SK-N-SH (cell line): Measurements from ENCODE around the gene ECI1. TPM values are rescaled to one million over a fixed set of nuclear protein-coding genes. Genes with fewer than 3 reads are reported as not detected.
A peak's percentile ranks its signal among the peaks of the same experiment; 100 is the strongest.

Experiments
- CTCF ChIA-PET: fragments of 300-600, 350-600 bp; formaldehyde crosslinking; extraction: SDS; loops from one replicate; lab custom pipeline; 2021; lab: Yijun Ruan, JAX
- POLR2A ChIA-PET: fragments of 350-600 bp; sonication (Branson Sonifier 250); formaldehyde crosslinking; extraction: SDS; loops from one replicate; lab custom pipeline; 2020; ENCODE audit warnings: antibody characterized with exemption, inconsistent platforms; lab: Yijun Ruan, JAX
- DNase-seq: peaks from one replicate; pipeline ENCODE4 v3.0.0; 2012
- H2AFZ ChIP-seq: fragments of 200-600 bp; sonication (generic); 2 replicates; pipeline ENCODE4 v1.8.1; 2016; ENCODE audit warnings: antibody characterized with exemption, mild to moderate bottlenecking, low read depth
- H3F3A ChIP-seq: fragments of 200-600 bp; sonication (generic); replicated peaks from 2 replicates; pipeline ENCODE3; 2016; ENCODE audit warnings: antibody characterized with exemption, mild to moderate bottlenecking; ENCODE audit not compliant: insufficient read depth
- H3K27ac ChIP-seq, 2 experiments: fragments of 200-500 bp in 1 of 2; fragments of 200-600 bp in 1 of 2; sonication (Bioruptor generic) in 1 of 2; sonication (generic), shearing (Covaris generic) in 1 of 2; 2 replicates each; pipeline versions ENCODE4 v1.5.1 to v1.6.1; 2014 to 2016; ENCODE audit warnings: low read depth in 2 of 2, inconsistent platforms in 1 of 2, low read length in 1 of 2, mild to moderate bottlenecking in 1 of 2, mixed read lengths in 1 of 2
- H3K27me3 ChIP-seq: fragments of 200-600 bp; sonication (generic), shearing (Covaris generic); 2 replicates; pipeline ENCODE4 v1.6.1; 2016; ENCODE audit warnings: mixed run types; ENCODE audit not compliant: insufficient read depth
- H3K36me3 ChIP-seq, 2 experiments: fragments of 200-500 bp in 1 of 2; fragments of 200-600 bp in 1 of 2; sonication (Bioruptor generic) in 1 of 2; sonication (generic) in 1 of 2; replicated peaks in 1 of 2; 2 replicates each; pipeline versions ENCODE3 to v1.5.1; 2014 to 2016; ENCODE audit warnings: low read length in 1 of 2, mild to moderate bottlenecking in 1 of 2; ENCODE audit not compliant: insufficient read depth in 2 of 2, control insufficient read depth in 1 of 2
- H3K4me1 ChIP-seq, 2 experiments: fragments of 200-500 bp in 1 of 2; fragments of 200-600 bp in 1 of 2; sonication (Bioruptor generic) in 1 of 2; sonication (generic), shearing (Covaris generic) in 1 of 2; 2 replicates each; pipeline versions ENCODE4 v1.5.1 to v1.6.1; 2014 to 2016; ENCODE audit warnings: low read depth in 1 of 2, low read length in 1 of 2, mixed run types in 1 of 2; ENCODE audit not compliant: insufficient read depth in 2 of 2, control insufficient read depth in 1 of 2
- H3K4me2 ChIP-seq: fragments of 200-600 bp; sonication (generic), shearing (Covaris generic); 2 replicates; pipeline ENCODE4 v1.6.1; 2017; ENCODE audit warnings: mixed run types
- H3K4me3 ChIP-seq, 2 experiments: fragments of 200-500 bp in 1 of 2; fragments of 200-600 bp in 1 of 2; sonication (Bioruptor generic) in 1 of 2; sonication (generic), shearing (Covaris generic) in 1 of 2; 2 replicates each; pipeline versions ENCODE4 v1.5.1 to v1.8.1; 2014 to 2016; ENCODE audit warnings: low read depth in 2 of 2, inconsistent platforms in 1 of 2, low read length in 1 of 2, mild to moderate bottlenecking in 1 of 2, mixed read lengths in 1 of 2, moderate library complexity in 1 of 2
- H3K79me2 ChIP-seq: fragments of 200-600 bp; sonication (generic); 2 replicates; pipeline ENCODE4 v1.8.1; 2017; ENCODE audit warnings: mild to moderate bottlenecking; ENCODE audit not compliant: insufficient read depth
- H3K9ac ChIP-seq: fragments of 200-600 bp; sonication (generic); 2 replicates; pipeline ENCODE4 v1.6.1; 2017; ENCODE audit warnings: mixed run types
- H3K9me2 ChIP-seq: fragments of 200-600 bp; sonication (generic); 2 replicates; pipeline ENCODE4 v1.6.1; 2017; ENCODE audit warnings: mixed run types
- H3K9me3 ChIP-seq: fragments of 200-600 bp; sonication (generic); 2 replicates; pipeline ENCODE4 v1.6.1; 2017; ENCODE audit warnings: mixed run types, mild to moderate bottlenecking, moderate library complexity
- H4K20me1 ChIP-seq: fragments of 200-600 bp; sonication (generic); 2 replicates; pipeline ENCODE4 v1.6.1; 2017; ENCODE audit warnings: mild to moderate bottlenecking, mixed run types; ENCODE audit not compliant: insufficient read depth
- EP300 ChIP-seq, 2 experiments: IDR thresholded peaks; 2 replicates each; pipeline versions ENCODE4 v1.4.0 to v1.6.1; 2012; ENCODE audit warnings: borderline replicate concordance in 1 of 2, low read depth in 1 of 2, low read length in 1 of 2
- GABPA ChIP-seq: IDR thresholded peaks from 2 replicates; pipeline ENCODE4 v1.4.0; 2012; ENCODE audit warnings: low read depth, mild to moderate bottlenecking
- JUND ChIP-seq: IDR thresholded peaks from 2 replicates; pipeline ENCODE4 v1.4.0; 2012
- MAX ChIP-seq: IDR thresholded peaks from 2 replicates; pipeline ENCODE4 v1.4.0; 2012; ENCODE audit warnings: low read depth
- MEF2A ChIP-seq: IDR thresholded peaks from 2 replicates; pipeline ENCODE4 v1.4.0; 2012; ENCODE audit warnings: low read depth, borderline replicate concordance
- NFIC ChIP-seq: IDR thresholded peaks from 2 replicates; pipeline ENCODE4 v1.4.0; 2012; ENCODE audit warnings: borderline replicate concordance
- RCOR1 ChIP-seq: fragments of 150-350 bp; IDR thresholded peaks from 2 replicates; pipeline ENCODE4 v1.6.1; 2017; ENCODE audit warnings: antibody characterized with exemption, low read length
- REST ChIP-seq: IDR thresholded peaks from 2 replicates; pipeline ENCODE4 v1.6.1; 2012; ENCODE audit warnings: mild to moderate bottlenecking, low read depth, low read length, moderate library complexity
- RFX5 ChIP-seq: IDR thresholded peaks from 2 replicates; pipeline ENCODE4 v1.6.1; 2012; ENCODE audit warnings: mild to moderate bottlenecking, improper control_type of control experiment, low read length
- SIN3A ChIP-seq: IDR thresholded peaks from 2 replicates; pipeline ENCODE4 v1.6.1; 2012; ENCODE audit warnings: low read depth, mild to moderate bottlenecking, low read length, moderate library complexity, borderline replicate concordance
- SMC3 ChIP-seq: IDR thresholded peaks from 2 replicates; pipeline ENCODE4 v1.6.1; 2012; ENCODE audit warnings: low read depth, low read length, improper control_type of control experiment
- TEAD4 ChIP-seq: IDR thresholded peaks from 2 replicates; pipeline ENCODE4 v1.4.0; 2012; ENCODE audit warnings: mild to moderate bottlenecking, borderline replicate concordance; ENCODE audit not compliant: insufficient read depth
- WGBS: methylation state at CpG from one replicate; pipeline ENCODE4 v1.1.6; 2017; ENCODE audit warnings: low lambda C conversion rate; 5-methylcytosine and 5-hydroxymethylcytosine counted together
- polyA plus RNA-seq, 3 experiments: library from polyadenylated mRNA; depleted of rRNA; stranded (reverse); fragments of >200 nt; gene quantifications; 2 replicates each; pipeline ENCODE4 v1.2.3, GENCODE V29; 2012
- TF ChIP-seq, protein P1 (sequence below): fragments of 200-600 bp; sonication (generic); IDR thresholded peaks from 2 replicates; pipeline ENCODE4 v1.6.1; 2017; ENCODE audit warnings: antibody characterized with exemption, mild to moderate bottlenecking, moderate library complexity
- TF ChIP-seq, protein P2 (sequence below): fragments of 150-350 bp; IDR thresholded peaks from 2 replicates; pipeline ENCODE4 v1.6.1; 2016; ENCODE audit warnings: mild to moderate bottlenecking, low read depth, low read length
- TF ChIP-seq, protein P3 (sequence below): fragments of 150-350 bp; IDR thresholded peaks from 2 replicates; pipeline ENCODE4 v1.6.1; 2017; ENCODE audit warnings: antibody characterized with exemption, low read length, low read depth, borderline replicate concordance
- TF ChIP-seq, protein P4 (sequence below): IDR thresholded peaks from 2 replicates; pipeline ENCODE4; 2012

The ECI1 gene
- polyA plus RNA-seq, 1 of the 3 experiments (the other 2 are of a cell fraction): 61.8 TPM

GRCh38 chr16:2244301-2244700 lies 7.1 kb downstream of the ECI1 start (continued):
- no peak for TF ChIP-seq SMC3

- Histone ChIP-seq H3K27ac (no peak overlapping the region), H2AFZ (no peak overlapping the region), H3K9me3 (no peaks in the 10 kb centered on the region), H3K36me3 (peaks cover 14 to 33% of the 10 kb centered on the region in 2 experiments), H3K9ac (no peak overlapping the region), H4K20me1 (no peaks in the 10 kb centered on the region), H3K79me2 (peaks cover 19% of the 10 kb centered on the region), H3K9me2 (no peaks in the 10 kb centered on the region), H3K27me3 (no peaks in the 10 kb centered on the region), H3K4me1 (no peaks in the 10 kb centered on the region), H3K4me3 (no peak overlapping the region), H3K4me2 (no peak overlapping the region), H3F3A (peaks cover 10% of the 10 kb centered on the region)
- peak; percentile 23 for DNase-seq
- WGBS: 98% methylated on average over 10 of the region's 11 CpGs
- POLR2A ChIA-PET: no interaction called here
- CTCF ChIA-PET: no interaction called here
- TF ChIP-seq RFX5 (no peak), NFIC (no peak), JUND (no peak)
- TF ChIP-seq, protein P1, sequence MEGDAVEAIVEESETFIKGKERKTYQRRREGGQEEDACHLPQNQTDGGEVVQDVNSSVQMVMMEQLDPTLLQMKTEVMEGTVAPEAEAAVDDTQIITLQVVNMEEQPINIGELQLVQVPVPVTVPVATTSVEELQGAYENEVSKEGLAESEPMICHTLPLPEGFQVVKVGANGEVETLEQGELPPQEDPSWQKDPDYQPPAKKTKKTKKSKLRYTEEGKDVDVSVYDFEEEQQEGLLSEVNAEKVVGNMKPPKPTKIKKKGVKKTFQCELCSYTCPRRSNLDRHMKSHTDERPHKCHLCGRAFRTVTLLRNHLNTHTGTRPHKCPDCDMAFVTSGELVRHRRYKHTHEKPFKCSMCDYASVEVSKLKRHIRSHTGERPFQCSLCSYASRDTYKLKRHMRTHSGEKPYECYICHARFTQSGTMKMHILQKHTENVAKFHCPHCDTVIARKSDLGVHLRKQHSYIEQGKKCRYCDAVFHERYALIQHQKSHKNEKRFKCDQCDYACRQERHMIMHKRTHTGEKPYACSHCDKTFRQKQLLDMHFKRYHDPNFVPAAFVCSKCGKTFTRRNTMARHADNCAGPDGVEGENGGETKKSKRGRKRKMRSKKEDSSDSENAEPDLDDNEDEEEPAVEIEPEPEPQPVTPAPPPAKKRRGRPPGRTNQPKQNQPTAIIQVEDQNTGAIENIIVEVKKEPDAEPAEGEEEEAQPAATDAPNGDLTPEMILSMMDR: no peak
Measured at GRCh38 chr16:2243781-2244180, 7.6 kb downstream of the ECI1 start.

GRCh38 chr16:2243031-2243528 lies 8.3 kb downstream of the ECI1 start:
- Histone ChIP-seq H3K4me2 (no peak overlapping the region), H3K9me2 (no peaks in the 10 kb centered on the region), H2AFZ (no peak overlapping the region), H3K27ac (no peak overlapping the region), H3K9me3 (no peaks in the 10 kb centered on the region), H3F3A (peaks cover 10% of the 10 kb centered on the region), H3K27me3 (no peaks in the 10 kb centered on the region), H3K4me3 (no peak overlapping the region), H3K4me1 (no peaks in the 10 kb centered on the region), H3K36me3 (peaks cover 8 to 33% of the 10 kb centered on the region in 2 experiments), H3K79me2 (peaks cover 12% of the 10 kb centered on the region), H3K9ac (no peak overlapping the region), H4K20me1 (no peaks in the 10 kb centered on the region)
- 90% methylated on average over 2 of the region's 19 CpGs for WGBS
- ChIA-PET POLR2A (no interaction called here), CTCF (interaction anchor here (2.2 kb wide), 1 partner anchor 12 kb away, joined by 5 read pairs; no protein-coding TSS in a partner anchor)
- DNase-seq: peak; percentile 56
- no peak for TF ChIP-seq MAX
- TF ChIP-seq RCOR1: no peak
- no peak for TF ChIP-seq SIN3A
- no peak for TF ChIP-seq RFX5
- no peak for TF ChIP-seq TEAD4
- TF ChIP-seq, protein P2, sequence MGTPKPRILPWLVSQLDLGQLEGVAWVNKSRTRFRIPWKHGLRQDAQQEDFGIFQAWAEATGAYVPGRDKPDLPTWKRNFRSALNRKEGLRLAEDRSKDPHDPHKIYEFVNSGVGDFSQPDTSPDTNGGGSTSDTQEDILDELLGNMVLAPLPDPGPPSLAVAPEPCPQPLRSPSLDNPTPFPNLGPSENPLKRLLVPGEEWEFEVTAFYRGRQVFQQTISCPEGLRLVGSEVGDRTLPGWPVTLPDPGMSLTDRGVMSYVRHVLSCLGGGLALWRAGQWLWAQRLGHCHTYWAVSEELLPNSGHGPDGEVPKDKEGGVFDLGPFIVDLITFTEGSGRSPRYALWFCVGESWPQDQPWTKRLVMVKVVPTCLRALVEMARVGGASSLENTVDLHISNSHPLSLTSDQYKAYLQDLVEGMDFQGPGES: no peak
- no peak for TF ChIP-seq REST
- no peak for TF ChIP-seq MEF2A
- TF ChIP-seq, protein P3, sequence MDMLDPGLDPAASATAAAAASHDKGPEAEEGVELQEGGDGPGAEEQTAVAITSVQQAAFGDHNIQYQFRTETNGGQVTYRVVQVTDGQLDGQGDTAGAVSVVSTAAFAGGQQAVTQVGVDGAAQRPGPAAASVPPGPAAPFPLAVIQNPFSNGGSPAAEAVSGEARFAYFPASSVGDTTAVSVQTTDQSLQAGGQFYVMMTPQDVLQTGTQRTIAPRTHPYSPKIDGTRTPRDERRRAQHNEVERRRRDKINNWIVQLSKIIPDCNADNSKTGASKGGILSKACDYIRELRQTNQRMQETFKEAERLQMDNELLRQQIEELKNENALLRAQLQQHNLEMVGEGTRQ: no peak
- TF ChIP-seq GABPA: no peak
- TF ChIP-seq, protein P4, sequence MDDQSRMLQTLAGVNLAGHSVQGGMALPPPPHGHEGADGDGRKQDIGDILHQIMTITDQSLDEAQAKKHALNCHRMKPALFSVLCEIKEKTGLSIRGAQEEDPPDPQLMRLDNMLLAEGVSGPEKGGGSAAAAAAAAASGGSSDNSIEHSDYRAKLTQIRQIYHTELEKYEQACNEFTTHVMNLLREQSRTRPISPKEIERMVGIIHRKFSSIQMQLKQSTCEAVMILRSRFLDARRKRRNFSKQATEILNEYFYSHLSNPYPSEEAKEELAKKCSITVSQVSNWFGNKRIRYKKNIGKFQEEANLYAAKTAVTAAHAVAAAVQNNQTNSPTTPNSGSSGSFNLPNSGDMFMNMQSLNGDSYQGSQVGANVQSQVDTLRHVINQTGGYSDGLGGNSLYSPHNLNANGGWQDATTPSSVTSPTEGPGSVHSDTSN: no peak
- TF ChIP-seq EP300 (IDR thresholded peaks at IDR 0.05; ENCODE audit: borderline replicate concordance in 1 of 2, low read depth in 1 of 2, low read length in 1 of 2): no peak
